HG03457 (cell line): ENCODE results near the gene APOL1.
"Not testable (repeated sequence)": the region's sequence is repeated elsewhere in the genome, so short reads cannot be mapped to it uniquely, and the experiment has no call there.

Experiments used
- ATAC-seq: cut with Tn5 transposase; IDR thresholded peaks from one replicate; pipeline ENCODE4 v1.9.1; 2021; ENCODE audit warnings: moderate number of reproducible peaks; ENCODE audit not compliant: unreplicated experiment

The APOL1 gene

DNA sequence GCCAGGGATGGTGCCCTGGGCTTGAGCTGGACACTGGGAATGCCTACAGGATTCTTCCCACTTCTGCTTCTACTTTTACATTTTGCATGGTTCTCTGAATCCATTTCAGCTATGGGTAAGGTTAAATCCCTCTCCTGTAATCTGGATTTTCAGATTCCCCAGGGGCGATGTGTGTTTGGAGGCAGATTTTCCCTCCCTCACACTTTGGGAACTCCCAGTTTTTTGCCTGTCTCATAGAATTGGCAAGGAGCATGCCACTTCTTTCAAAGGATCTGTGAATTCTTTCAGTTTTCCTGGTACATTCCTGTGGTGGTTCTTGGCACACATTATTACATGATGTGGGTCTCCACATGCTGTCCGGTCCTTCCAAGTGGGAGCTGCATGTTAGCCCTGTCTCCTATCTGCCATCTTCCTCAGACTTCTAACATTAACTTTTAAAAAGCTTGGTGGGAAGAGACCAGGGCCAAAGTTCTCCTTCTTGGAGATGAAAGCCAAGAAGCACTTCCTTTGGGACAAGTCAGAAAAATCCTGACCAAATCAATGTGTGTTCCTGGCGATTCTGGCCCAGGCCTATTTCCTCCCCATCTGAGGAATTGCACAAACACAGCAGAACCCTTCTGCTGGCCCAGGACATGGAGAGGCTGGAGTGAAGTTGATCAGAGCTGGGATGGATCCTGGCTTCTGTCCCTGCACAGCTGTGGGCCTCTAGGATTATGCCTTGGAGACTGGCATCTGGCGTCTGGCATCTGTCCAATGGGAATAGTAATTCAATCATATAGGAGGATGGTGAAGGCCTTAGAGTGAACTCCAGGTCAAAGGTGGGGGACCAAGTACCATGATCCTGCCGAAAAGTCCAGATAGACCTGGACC is 8.2 kb upstream of the APOL1 start:
- no peak for ATAC-seq

DNA sequence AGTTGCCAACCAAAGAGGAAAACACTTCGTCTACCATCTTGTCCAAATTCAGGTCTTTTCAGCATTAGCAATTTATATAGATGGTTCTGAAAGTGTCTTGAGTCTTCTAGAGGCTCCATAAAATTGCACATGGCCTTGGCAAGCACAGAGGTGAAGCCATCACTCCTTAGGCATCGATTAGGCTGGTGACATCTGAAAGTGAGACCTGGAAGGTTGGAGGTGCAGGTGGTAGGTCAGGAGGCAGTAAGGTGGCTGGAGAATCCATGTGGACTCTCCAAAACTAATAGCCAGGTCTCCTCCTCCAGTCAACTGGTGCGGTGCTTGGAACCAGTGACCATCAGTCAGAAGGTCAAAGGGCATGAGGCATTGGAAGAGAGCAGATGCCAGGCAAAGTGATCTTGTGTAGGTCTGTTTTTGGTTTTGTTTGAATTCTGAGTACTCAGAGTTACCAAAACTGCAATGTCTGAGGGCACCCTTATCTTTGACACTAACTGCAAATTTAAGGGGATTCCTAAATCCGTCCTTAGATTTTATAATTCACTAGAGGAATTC is 7.1 kb upstream of the APOL1 start:
- no peak for ATAC-seq

DNA sequence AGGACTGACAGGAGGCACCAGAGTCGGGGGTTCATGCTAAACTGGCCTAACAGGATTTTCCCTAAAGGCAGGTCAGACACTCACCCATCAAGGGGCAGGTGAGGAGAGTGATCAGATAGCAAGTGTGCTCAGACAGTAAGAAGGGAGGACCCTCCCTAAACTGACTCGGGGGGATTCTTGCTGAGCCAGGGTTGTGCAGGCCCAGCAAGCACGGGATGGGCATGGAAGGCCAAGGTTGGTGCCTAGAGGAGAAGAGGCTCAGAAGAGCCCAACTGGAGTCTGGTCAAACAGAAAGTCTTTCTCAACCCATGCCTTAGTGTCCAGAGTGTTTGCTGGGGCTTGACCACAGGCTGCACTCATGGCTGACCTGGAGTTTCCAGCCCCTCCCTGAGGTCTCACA is 6.2 kb upstream of the APOL1 start:
- ATAC-seq: no peak

DNA sequence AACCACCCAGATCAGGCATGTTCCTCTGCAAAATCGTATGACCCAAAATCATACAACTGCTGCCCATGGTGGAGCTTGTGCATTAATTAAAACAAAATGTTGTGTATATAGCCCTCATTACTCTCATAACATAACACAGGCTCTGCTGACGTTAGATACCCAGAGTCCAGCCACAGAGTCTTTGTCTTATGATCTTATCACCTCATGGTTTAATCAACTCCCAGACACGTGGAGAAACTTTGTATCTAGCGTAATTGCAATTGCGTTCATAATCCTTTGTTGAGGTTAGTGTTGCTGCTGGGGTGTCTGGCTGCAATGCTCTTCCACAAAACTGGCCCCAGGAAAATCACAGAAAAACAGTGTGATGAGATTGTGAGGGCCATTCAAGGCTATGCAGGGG is 5.0 kb upstream of the APOL1 start:
- no peak for ATAC-seq

DNA sequence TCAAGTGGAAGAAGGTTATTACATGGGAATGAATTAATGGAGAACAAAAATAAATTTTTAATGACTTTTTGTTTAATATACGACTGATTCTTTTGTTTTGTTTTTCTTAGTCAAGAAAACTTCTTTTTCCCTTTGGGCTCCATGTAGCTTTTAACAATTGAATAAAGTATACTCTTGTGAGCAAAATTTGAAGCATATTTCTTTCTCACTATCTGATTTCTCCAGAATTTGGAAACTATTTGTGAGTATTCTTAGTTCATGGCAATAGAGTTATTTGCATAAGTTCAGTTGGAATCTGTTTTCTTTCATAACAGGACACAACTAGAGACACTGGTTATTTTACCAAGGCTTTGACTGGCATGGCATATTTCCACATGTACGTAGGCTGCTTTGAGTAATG is 3.8 kb upstream of the APOL1 start:
- ATAC-seq: no peak

DNA sequence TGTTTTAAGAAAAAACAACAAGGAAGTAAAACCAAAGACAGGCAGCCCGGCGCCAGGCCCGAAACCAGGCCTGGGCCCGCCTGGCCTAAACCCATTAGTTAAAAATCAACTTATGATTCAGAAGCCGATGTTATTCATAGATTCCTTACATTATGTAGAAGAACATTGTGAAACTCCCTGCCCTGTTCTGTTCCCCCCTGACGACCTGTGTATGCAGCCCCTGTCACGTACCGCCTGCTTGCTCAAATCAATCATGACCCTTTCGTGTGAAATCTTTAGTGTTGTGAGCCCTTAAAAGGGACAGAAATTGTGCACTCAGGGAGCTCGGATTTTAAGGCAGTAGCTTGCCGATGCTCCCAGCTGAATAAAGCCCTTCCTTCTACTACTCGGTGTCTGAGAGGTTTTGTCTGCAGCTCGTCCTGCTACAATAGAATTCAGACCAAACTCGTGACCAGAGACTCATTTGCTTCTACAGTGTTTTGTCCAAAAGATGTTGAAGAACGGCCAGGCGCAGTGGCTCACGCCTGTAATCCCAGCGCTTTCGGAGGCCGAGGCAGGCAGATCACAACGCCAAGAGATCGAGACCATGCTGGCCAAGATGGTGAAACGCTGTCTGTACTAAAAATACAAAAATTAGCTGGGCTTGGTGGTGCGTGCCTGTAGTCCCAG is 2.5 kb upstream of the APOL1 start:
- ATAC-seq: not testable (repeated sequence)

DNA sequence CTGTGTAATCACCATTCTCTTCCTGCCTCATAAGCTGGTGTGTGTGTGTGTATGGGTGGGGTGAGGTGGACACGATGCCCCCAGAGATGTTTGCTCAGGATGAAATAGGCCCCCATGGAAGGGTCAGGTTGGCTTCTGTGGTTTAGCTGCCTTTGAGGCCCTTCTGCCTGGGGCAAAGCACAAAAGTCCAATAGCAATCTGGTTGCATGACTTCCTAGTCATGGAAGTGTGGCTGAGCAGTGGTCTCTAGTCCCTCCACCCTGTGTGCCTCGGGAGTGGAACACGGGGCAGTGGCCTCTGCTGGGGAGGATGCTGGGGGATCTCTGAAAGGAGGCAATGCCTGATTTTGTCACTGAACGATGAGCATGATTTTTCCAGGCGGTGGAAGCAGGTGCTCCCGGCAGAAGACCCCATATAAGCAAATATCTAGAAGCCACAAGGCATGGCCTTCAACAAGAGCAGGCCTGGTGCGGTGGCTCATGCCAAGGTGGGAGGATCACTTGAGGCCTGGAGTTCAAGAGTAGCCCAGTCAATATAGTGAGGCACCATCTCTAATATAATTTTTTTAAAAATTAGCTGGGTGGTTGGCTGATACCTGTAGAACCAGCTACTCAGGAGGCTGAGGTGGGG is 839 bp upstream of the APOL1 start:
- ATAC-seq: not testable (repeated sequence)

DNA sequence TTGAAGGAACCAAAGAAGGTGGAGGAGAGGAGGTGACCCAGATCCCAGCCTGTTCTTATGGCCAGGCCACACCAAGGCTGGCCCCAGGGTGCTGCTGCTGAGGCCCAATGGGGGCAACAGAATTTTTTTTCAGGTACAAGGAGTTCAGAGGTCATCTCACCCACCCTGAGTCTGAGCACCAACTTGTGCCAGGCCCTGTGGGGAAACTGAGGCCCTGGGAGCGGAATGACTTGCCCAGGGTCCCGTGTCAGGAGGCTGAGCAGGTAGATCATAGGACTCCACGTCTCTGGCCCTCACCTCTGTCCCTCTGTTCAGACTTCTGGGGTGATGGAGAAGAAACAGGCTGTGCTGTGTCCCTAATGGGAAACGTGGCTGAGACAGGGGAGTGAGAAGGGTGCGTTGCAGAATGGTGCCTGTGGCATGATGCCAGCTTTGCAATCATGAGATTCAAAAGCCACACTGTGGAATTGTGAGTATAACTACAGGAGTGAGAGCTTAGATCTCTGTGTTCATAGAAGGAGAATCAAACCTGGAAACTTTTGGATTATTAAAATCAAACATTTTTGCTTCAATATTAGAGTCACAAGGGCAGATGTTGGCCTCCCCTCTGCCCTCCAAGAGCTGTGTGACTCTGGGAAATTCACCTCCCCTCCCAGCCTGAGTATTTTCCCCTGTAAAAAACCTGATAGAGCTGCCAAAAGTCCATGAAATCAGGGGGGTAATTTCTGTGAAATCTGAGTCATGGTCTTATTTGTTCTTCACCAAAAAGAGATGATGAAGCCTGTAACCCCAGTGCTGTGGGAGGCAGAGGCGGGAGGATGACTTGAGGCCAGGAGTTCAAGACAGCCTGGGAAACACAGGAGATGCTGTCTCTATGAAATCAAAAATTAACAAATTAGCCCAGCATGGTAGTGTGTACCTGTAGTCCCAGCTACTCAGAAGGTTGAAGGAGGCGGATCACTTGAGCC is 874 bp downstream of the APOL1 start:
- ATAC-seq: no peak

DNA sequence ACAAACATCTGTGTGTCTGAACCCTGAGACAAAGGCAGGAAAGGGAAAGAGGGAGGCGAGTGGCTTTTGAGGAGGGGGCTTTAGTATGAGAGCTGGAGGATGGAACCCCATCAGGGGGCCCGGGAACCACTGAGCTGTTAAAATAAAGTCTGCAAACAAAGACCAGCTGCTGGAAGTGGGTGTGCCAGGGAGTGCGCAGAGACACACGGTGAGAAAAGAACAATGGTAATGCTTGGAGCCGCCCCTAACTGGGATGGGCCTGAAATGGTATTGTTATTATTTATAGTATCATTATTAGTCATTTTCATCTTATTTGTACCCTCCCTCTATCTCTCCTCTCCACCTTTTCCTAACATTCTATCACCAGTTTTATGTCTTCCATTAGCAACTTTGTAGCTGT is 2.6 kb downstream of the APOL1 start:
- ATAC-seq: not testable (repeated sequence)

DNA sequence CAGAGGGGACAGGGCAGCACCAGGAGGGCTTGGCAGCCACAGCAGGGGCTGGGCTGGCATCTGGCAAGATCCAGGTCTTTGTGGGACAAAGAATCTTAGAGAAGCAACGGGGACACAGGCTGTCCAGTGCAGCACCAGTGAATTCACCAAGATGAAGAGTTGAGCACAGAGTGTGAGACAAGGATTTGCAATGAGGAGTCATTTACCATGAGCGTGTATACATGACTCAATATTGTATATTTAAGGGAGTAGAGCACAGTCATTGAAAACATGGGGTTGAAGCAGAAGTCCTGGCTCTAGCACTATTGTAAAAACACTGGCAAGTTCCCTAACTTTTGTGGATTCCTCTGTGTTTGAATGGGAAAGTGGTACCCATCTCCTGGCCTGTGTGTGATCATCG is 3.5 kb downstream of the APOL1 start:
- no peak for ATAC-seq

DNA sequence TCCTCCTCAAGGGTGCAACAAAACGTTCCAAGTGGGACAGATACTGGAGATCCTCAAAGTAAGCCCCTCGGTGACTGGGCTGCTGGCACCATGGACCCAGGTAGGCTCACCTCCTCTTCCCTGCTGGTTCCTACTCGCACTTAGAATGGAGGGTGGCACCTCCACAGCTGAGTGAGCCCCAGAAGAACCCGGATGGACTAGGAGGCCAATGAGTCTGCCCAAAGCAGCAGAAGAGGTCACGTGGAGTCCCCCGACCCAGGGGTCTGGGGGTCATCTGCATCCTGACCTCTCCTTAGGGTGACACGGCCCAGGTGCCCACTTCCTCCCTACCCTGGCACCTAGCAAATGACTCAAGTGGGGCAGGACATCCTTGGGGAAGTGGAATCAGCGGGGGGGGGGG is 4.4 kb downstream of the APOL1 start:
- ATAC-seq: no peak

DNA sequence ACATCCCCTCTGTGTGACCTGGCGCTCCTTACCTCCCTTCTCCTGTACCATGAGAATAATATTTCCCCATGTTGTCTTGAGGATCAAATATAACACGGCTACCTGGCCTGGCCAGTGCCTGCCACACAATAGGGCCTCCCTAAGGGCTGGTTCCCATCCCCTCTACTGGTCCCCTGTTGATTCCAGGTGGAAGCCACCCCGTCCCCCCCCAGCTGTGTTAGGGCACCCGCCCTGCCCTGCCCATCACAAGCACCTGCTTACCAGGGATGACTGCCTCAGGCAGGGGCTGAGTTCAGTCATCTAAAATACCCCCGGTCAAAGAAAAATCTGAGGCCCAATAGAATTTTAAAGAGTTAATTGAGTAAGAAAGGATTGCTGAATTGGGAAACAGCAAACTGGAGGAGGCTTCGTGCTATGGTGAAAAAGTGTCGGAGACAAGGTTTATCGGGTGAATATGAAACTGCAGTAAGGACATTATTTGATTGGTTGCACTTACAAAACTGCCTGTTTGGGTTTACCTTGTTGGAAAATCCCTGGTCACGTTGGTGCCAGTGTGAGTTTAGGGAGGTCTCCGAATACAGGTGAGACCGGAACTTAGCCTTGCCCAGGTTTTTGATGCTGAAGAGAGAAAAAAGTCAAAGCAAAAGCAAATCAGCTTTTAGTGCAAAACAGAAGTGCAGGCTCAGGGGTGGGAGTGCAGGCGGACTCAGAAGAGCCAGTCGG is 5.2 kb downstream of the APOL1 start:
- no peak for ATAC-seq

DNA sequence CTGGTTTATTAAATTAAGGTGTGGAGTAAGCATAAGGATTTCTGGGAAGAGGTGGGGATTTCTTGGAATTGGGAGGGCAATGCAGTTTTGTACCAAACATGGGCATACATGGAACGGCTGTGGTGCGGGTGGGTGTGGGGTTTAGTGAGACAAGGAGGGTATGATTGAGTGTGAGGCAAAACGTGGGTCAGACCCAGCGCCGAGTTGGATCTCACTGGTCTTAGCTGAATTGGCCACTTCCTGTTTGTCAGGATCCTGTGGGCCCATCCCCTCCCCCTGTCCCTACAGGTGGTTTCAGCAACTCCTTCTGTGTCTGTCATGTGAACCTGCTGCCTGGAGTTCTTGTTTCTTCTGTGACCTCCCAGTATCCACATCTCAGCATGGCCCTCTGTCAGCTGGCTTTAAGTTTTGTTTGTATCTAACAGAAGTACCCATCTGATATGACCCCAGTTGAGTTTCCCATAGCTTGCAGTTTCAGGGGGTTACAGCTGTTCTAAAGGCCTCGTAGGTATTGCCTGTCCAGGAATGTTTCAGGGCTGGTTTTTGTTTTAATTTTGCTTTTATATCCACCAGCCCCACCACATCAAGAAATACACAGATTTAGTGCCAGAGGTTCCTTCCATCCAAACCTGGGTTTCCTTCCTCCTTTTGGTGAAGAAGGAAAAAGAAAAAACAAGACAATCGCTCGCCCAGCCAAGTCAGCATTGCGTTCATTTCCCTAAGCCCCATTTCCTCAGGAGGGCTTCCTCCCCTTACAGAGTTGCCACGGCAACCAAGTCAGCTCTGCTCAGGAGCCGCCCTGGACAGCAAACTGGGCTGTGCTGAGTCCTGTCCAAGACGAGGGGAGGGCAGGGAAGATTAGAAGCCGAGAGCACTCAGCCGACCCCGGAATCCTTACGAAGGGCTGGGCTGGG is 6.0 kb downstream of the APOL1 start:
- no peak for ATAC-seq

DNA sequence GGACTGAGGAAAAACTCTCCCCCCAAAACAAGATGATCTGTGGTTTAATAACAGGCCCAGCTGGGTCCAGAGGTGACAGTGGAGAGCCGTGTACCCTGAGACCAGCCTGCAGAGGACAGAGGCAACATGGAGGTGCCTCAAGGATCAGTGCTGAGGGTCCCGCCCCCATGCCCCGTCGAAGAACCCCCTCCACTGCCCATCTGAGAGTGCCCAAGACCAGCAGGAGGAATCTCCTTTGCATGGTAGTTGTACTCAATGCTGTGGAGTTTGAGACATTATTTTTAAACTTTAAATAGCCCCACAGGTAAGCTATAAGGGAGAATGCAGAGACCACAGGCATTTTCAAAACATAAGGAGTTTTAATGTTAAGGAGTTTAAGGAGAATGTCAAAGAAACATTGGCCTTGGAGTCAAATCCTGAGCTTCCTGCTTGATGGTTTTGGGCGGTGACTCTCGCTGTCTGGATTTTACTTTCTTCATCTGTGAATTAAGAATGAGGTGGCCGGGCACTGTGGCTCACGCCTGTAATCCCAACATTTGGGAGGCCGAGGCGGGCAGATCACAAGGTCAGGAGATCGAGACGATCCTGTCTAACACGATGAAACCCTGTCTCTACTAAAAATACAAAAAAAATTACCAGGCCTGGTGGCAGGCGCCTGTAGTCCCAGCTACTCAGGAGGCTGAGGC is 6.8 kb downstream of the APOL1 start:
- ATAC-seq: no peak

DNA sequence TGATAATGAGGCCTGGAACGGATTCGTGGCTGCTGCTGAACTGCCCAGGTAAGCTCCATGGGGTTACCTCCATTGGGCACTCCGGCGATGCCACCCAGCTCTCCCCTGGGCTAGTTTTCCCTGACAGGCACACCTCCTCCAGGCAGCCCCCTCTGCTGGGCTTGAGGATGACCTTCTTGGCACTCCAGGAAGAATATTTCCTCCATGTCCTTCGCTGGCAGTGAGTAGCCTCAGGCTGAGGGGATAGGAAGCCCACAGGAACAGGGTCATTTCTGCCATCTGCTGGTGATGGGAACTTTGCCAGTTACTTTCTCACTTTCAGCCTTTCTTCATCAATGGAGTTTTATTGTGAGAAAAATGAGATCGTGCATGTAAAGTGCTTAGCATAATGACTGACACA is 8.7 kb downstream of the APOL1 start:
- ATAC-seq: not testable (repeated sequence)

DNA sequence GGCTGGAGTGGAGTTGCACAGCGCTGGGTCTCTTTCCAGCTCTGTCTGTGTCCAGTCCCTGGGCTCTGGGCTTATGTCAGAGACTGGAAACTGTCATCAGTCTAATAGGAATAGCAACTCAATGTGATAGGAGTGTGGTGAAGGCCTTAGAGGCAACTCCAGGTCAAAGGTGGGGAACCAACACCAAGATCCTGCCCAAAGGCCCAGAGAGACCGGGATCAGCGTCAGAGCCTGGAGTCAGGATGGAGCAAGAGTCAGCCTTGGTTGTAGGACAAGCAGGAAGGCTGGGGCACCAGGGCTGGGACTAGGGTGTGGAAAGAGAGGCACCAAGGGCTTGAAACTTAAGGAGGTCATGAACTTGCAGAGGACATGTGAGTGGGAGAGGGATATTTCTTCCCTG is 9.4 kb downstream of the APOL1 start:
- ATAC-seq: not testable (repeated sequence)

DNA sequence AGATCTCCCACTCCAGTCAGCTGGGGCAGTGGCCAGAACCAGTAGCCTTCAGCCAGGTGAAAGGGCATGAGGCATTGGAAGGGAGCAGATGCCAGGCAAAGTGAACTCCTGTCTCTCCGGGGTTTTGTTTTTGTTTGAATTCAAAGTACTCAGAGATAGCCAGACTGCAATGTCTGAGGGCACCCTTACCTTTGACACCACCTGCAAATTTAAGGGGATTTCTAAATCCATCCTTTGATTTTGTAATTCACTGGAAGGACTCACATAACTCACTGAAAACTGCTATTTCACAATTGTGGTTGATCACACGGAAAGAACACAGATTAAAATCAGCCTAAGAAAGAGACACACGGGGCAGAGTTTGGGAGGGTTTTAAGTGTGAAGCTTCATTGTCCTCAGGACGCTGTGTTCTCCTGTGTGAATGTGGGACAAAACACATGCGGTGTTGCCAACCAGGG is 10.3 kb downstream of the APOL1 start:
- ATAC-seq: not testable (repeated sequence)
